ENCODE data around the gene ZBTB8B. TPM values are rescaled to one million over a fixed set of nuclear protein-coding genes. Genes with fewer than 3 reads are reported as not detected.

Gene ZBTB8B
- total RNA-seq, 4 donors from 2014 or later: under 0.01 to 0.06 (median 0.03) TPM

DNA sequence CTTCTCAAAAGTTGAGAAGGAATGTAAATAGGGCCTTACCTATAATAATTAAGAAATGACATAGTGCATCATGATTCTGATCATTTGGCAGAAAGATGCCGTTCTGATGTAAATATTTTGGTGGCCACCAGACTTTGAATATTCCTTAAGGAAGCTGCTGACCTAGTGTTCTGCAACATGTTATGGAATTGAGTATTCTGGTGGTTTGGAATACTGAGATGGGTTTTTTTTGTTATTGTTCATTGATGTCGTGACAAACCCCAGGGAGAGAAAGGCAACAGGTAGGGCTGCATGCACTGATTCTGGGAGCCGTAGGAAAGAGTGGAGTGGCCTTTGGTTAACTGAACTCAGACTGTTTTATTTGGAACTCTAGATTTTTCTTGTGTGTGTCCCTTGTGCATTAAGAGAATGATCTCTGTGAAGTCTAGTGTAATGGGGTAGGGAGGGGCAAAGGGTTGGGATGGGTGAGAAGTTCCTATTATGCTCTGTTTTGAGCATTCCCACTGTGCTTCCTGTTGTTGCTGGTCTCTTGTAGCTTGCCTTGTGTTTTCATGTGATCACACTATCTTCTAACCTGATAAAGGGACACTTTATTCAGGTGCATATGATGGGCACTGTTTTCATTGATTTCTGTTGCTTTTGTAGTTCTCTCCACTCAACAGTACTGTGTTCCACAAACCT is 25.0 kb downstream of the ZBTB8B start:
- Histone ChIP-seq H3K27ac (replicated peaks in 1 of 4) (no peak overlapping the region), H3K9me3 (no peaks in the 10 kb centered on the region), H3K4me3 (no peak overlapping the region), H3K36me3 (no peaks in the 10 kb centered on the region), H3K4me1 (no peaks in the 10 kb centered on the region), H3K27me3 (no peaks in the 10 kb centered on the region)
- intact Hi-C loops (cut with DNase I): no loop called here
- no peak for DNase-seq (ENCODE audit: extremely low spot score)
- WGBS: 88% methylated on average over 3 of the region's 3 CpGs
- no peak for TF ChIP-seq POLR2AphosphoS5 (IDR thresholded peaks at IDR 0.05)
- TF ChIP-seq, protein P1, sequence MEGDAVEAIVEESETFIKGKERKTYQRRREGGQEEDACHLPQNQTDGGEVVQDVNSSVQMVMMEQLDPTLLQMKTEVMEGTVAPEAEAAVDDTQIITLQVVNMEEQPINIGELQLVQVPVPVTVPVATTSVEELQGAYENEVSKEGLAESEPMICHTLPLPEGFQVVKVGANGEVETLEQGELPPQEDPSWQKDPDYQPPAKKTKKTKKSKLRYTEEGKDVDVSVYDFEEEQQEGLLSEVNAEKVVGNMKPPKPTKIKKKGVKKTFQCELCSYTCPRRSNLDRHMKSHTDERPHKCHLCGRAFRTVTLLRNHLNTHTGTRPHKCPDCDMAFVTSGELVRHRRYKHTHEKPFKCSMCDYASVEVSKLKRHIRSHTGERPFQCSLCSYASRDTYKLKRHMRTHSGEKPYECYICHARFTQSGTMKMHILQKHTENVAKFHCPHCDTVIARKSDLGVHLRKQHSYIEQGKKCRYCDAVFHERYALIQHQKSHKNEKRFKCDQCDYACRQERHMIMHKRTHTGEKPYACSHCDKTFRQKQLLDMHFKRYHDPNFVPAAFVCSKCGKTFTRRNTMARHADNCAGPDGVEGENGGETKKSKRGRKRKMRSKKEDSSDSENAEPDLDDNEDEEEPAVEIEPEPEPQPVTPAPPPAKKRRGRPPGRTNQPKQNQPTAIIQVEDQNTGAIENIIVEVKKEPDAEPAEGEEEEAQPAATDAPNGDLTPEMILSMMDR (IDR thresholded peaks at IDR 0.05): no peak
- TF ChIP-seq POLR2A (IDR thresholded peaks at IDR 0.05; ENCODE audit: low read depth): no peak
- TF ChIP-seq EP300 (IDR thresholded peaks at IDR 0.05): no peak

DNA sequence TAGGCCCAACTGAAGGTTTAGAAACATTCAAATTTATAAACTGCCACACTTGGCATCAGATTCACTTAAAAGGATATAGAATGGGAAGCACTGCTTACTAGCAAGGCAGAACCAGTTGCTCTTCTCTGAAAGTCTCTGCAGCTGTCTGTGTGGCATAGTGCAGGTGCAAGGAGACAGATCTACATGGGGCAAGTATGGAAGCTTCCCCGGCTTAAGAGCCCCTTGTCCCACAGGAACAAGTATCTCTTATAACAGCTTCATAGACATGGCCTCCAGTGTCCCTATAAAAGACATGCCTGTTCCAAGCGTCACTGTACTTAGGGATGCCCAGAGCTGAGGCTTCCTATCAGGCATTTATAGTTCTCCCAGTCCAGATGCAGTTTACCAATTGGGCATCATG is 26.5 kb downstream of the ZBTB8B start:
- Histone ChIP-seq H3K27ac (replicated peaks in 1 of 4) (no peak overlapping the region), H3K27me3 (no peaks in the 10 kb centered on the region), H3K9me3 (no peaks in the 10 kb centered on the region), H3K36me3 (no peaks in the 10 kb centered on the region), H3K4me1 (peaks cover 0 to 12% (median 12%) of the 10 kb centered on the region in 4 donors), H3K4me3 (no peak overlapping the region)
- intact Hi-C loops (cut with DNase I): no loop called here
- whole genome bisulfite sequencing: 100% methylated on average over 2 of the region's 2 CpGs
- no peak for DNase-seq (ENCODE audit: extremely low spot score)
- TF ChIP-seq EP300 (IDR thresholded peaks at IDR 0.05): no peak
- TF ChIP-seq POLR2AphosphoS5 (IDR thresholded peaks at IDR 0.05): no peak
- TF ChIP-seq, protein P1 (IDR thresholded peaks at IDR 0.05): no peak
- TF ChIP-seq POLR2A (IDR thresholded peaks at IDR 0.05; ENCODE audit: low read depth): no peak

DNA sequence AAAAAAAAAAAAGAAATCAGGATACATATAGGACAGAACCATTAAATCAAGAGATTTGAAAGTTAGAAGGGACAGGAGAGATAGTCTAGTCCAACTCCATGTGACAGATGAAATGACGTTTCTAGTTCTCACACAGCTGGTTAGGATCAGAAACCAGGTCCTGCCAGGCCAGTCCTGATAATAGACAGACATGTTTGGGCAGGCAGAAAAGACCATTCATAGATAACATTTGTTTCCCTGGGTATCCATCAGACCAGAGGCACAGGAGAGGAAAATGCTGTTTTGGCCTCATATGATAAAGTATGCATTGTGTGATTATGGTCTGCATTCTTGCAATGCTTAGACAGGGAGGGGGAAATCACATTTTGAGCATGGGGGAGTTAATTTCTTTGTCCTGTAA is 29.3 kb downstream of the ZBTB8B start:
- intact Hi-C loops (cut with DNase I): no loop called here

DNA sequence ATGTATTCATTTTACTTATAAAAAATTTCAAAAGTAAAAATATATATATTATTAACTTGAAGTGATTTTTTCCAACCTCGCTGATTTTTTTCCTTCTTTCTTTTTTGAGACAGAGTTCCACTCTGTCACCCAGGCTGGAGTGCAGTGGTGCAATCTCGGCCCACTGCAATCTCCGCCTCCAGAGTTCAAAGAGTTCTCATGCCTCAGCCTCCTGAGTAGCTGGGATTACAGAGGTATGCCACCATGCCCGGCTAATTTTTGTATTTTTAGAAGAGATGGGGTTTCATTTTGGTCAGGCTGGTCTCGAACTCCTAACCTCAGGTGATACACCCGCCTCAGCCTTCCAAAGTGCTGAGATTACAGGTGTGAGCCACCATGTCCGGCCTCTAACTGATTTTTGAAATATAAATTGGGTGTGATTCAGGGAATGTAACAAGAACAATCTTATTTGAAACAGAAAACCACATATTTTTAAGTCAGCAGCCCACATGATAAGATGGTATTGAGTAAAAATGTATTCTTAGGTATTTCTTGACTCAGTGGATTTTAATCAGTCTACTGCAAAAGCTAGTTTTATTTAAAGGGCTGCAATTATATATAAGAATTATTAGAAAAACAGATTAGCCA is 30.0 kb downstream of the ZBTB8B start:
- WGBS: 93% methylated on average over 7 of the region's 7 CpGs
- H3K9me3 ChIP-seq: no peaks in the 10 kb centered on the region
- TF ChIP-seq EP300 (IDR thresholded peaks at IDR 0.05) (no peak), POLR2A (IDR thresholded peaks at IDR 0.05; ENCODE audit: low read depth) (no peak), POLR2AphosphoS5 (IDR thresholded peaks at IDR 0.05) (no peak)
- TF ChIP-seq, protein P1 (IDR thresholded peaks at IDR 0.05): no peak
- H3K36me3 ChIP-seq: no peaks in the 10 kb centered on the region
- peaks cover 0 to 33% (median 29%) of the 10 kb centered on the region in 4 donors for H3K4me1 ChIP-seq
- intact Hi-C loops (cut with DNase I): no loop called here
- no peak for DNase-seq (ENCODE audit: extremely low spot score)
- no peaks in the 10 kb centered on the region for H3K27me3 ChIP-seq
- no peak overlapping the region for H3K27ac ChIP-seq (replicated peaks in 1 of 4)
- H3K4me3 ChIP-seq: no peak overlapping the region

More for the DNA sequence above, 29.3 kb downstream of the ZBTB8B start:
- Histone ChIP-seq H3K27ac (replicated peaks in 1 of 4) (no peak overlapping the region), H3K36me3 (no peaks in the 10 kb centered on the region), H3K4me1 (peaks cover 0 to 32% (median 23%) of the 10 kb centered on the region in 4 donors), H3K9me3 (no peaks in the 10 kb centered on the region), H3K4me3 (no peak overlapping the region), H3K27me3 (no peaks in the 10 kb centered on the region)
- WGBS: 77% methylated on average over 1 of the region's 1 CpG
- no peak for DNase-seq (ENCODE audit: extremely low spot score)
- TF ChIP-seq, protein P1 (IDR thresholded peaks at IDR 0.05): no peak
- TF ChIP-seq POLR2A (IDR thresholded peaks at IDR 0.05; ENCODE audit: low read depth) (no peak), EP300 (IDR thresholded peaks at IDR 0.05) (no peak), POLR2AphosphoS5 (IDR thresholded peaks at IDR 0.05) (no peak)
